Right lobe of liver (tissue), 4 donors: ENCODE measurements around the gene IL17D.

Experiments
- POLR2A ChIP-seq: fragments of 450-650 bp; IDR thresholded peaks from one replicate; pipeline ENCODE4 v1.6.1; 2017; ENCODE audit warnings: antibody characterized with exemption, mild to moderate bottlenecking
- TF ChIP-seq, protein P1 (sequence below), 4 donors: fragments of 200-600 bp in 3 of 4; fragments of 450-650 bp in 1 of 4; IDR thresholded peaks; one replicate each; pipeline versions ENCODE4 v1.5.1 to v1.8.0; 2016 to 2022; ENCODE audit warnings: antibody characterized with exemption in 4 of 4, mild to moderate bottlenecking in 2 of 4
- donor health status: DM: no; HTN: no; CAD: no.
- donor health status: DM: no; HTN: no; CAD: no.
- donor health status: DM: no; HTN: yes; CAD: no.

DNA sequence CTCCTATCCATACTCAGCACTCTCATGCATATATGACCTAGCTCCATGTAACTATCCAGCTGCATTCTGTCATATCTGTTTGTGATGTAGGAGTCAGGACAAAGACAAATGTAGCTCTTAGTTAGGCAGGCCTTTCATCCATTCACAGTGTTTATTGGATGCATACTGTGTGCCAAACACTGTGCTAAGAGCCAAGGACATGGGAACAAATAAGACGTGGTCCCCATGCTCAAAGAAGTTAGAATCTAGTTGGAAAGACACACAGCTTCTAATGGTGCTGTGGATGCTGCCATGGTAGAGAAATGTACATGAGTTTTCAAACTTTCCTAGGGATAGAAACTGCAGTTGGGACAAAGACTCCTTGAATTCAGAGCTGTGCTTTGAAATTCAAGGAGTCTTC lies 31.7 kb upstream of the IL17D start:
- TF ChIP-seq, protein P1, sequence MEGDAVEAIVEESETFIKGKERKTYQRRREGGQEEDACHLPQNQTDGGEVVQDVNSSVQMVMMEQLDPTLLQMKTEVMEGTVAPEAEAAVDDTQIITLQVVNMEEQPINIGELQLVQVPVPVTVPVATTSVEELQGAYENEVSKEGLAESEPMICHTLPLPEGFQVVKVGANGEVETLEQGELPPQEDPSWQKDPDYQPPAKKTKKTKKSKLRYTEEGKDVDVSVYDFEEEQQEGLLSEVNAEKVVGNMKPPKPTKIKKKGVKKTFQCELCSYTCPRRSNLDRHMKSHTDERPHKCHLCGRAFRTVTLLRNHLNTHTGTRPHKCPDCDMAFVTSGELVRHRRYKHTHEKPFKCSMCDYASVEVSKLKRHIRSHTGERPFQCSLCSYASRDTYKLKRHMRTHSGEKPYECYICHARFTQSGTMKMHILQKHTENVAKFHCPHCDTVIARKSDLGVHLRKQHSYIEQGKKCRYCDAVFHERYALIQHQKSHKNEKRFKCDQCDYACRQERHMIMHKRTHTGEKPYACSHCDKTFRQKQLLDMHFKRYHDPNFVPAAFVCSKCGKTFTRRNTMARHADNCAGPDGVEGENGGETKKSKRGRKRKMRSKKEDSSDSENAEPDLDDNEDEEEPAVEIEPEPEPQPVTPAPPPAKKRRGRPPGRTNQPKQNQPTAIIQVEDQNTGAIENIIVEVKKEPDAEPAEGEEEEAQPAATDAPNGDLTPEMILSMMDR (IDR thresholded peaks at IDR 0.05), result no peak
- TF ChIP-seq POLR2A, result no peak
